Ishikawa (cell line): ENCODE results near the gene JOSD1.

Experiments used
- CEBPB ChIP-seq: IDR thresholded peaks from 2 replicates; pipeline ENCODE4 v1.6.1; 2012
- CREB1 ChIP-seq: IDR thresholded peaks from 2 replicates; pipeline ENCODE4 v1.6.1; 2012; ENCODE audit warnings: low read depth
- EGR1 ChIP-seq: IDR thresholded peaks from 2 replicates; pipeline ENCODE4 v1.6.1; 2012
- EP300 ChIP-seq: IDR thresholded peaks from 2 replicates; pipeline ENCODE4 v1.6.1; 2012; ENCODE audit warnings: borderline replicate concordance
- FOXM1 ChIP-seq: IDR thresholded peaks from 2 replicates; pipeline ENCODE4 v1.6.1; 2012; ENCODE audit warnings: low read depth, borderline replicate concordance
- NFIC ChIP-seq: IDR thresholded peaks from 2 replicates; pipeline ENCODE4 v1.6.1; 2012
- RAD21 ChIP-seq: IDR thresholded peaks from 2 replicates; pipeline ENCODE4 v1.6.1; 2012; ENCODE audit warnings: low read depth
- TAF1 ChIP-seq: IDR thresholded peaks from 2 replicates; pipeline ENCODE4 v1.6.1; 2012; ENCODE audit warnings: low read depth, mild to moderate bottlenecking
- TCF12 ChIP-seq: IDR thresholded peaks from 2 replicates; pipeline ENCODE4 v1.6.1; 2012; ENCODE audit warnings: low read depth
- TEAD4 ChIP-seq: IDR thresholded peaks from 2 replicates; pipeline ENCODE4 v1.6.1; 2012
- YY1 ChIP-seq: IDR thresholded peaks from 2 replicates; pipeline ENCODE4 v1.6.1; 2012; ENCODE audit warnings: low read depth
- ZBTB7A ChIP-seq: IDR thresholded peaks from 2 replicates; pipeline ENCODE4 v1.6.1; 2012; ENCODE audit warnings: low read depth
- TF ChIP-seq, protein P1 (sequence below): IDR thresholded peaks from 2 replicates; pipeline ENCODE4 v1.6.1; 2012; ENCODE audit warnings: low read depth, mild to moderate bottlenecking
- TF ChIP-seq, protein P2 (sequence below): IDR thresholded peaks from 2 replicates; pipeline ENCODE4 v1.6.1; 2012
- TF ChIP-seq, protein P3 (sequence below): IDR thresholded peaks from 2 replicates; pipeline ENCODE4 v1.6.1; 2012

The JOSD1 gene

DNA sequence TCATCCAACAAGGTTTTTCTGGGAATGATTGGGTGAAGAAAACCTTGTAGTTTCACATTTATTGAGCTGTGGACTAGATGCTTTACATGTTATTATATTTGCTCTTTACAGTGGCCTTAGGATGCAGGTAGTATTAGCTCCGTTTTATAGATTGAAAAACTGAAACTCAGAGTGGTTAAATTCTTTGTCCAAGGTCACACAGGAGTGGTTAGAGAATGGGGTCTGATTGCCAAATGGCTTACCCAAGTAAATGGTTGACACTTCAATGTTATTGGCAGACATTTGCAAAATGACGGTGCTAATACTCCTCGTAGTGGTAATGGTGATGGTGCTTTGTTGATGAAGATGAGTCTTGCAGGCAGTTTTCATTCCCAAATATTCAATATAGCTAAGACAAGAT is 7.2 kb upstream of the JOSD1 start:
- TF ChIP-seq EGR1 (no peak), RAD21 (no peak), FOXM1 (no peak)

DNA sequence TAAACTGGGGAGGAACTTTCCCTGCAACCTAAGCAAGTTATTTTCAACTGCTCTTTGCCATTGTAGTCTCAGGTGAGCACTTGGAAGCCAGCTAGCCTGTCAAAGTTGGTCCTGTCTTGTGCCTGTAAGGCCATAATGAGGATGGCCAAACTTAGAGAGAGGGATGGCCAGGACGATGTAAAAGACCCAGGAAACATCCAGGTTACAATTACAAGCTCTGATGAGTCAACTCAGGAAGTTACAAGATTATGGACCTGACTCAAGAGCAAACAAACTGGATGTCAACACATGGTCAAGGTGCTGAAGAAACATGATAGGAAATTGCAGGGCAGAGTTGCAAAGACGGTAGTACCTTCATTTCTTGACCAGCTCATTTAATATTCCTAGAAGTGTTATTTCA is 6.6 kb upstream of the JOSD1 start:
- TF ChIP-seq TAF1 (no peak), CEBPB (no peak), TEAD4 (no peak), CREB1 (no peak), EGR1 (no peak), ZBTB7A (no peak), FOXM1 (no peak), RAD21 (no peak), YY1 (no peak), EP300 (no peak), NFIC (no peak)
- TF ChIP-seq, protein P1, sequence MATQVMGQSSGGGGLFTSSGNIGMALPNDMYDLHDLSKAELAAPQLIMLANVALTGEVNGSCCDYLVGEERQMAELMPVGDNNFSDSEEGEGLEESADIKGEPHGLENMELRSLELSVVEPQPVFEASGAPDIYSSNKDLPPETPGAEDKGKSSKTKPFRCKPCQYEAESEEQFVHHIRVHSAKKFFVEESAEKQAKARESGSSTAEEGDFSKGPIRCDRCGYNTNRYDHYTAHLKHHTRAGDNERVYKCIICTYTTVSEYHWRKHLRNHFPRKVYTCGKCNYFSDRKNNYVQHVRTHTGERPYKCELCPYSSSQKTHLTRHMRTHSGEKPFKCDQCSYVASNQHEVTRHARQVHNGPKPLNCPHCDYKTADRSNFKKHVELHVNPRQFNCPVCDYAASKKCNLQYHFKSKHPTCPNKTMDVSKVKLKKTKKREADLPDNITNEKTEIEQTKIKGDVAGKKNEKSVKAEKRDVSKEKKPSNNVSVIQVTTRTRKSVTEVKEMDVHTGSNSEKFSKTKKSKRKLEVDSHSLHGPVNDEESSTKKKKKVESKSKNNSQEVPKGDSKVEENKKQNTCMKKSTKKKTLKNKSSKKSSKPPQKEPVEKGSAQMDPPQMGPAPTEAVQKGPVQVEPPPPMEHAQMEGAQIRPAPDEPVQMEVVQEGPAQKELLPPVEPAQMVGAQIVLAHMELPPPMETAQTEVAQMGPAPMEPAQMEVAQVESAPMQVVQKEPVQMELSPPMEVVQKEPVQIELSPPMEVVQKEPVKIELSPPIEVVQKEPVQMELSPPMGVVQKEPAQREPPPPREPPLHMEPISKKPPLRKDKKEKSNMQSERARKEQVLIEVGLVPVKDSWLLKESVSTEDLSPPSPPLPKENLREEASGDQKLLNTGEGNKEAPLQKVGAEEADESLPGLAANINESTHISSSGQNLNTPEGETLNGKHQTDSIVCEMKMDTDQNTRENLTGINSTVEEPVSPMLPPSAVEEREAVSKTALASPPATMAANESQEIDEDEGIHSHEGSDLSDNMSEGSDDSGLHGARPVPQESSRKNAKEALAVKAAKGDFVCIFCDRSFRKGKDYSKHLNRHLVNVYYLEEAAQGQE, result no peak
- TF ChIP-seq, protein P2, sequence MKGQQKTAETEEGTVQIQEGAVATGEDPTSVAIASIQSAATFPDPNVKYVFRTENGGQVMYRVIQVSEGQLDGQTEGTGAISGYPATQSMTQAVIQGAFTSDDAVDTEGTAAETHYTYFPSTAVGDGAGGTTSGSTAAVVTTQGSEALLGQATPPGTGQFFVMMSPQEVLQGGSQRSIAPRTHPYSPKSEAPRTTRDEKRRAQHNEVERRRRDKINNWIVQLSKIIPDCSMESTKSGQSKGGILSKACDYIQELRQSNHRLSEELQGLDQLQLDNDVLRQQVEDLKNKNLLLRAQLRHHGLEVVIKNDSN, result no peak

DNA sequence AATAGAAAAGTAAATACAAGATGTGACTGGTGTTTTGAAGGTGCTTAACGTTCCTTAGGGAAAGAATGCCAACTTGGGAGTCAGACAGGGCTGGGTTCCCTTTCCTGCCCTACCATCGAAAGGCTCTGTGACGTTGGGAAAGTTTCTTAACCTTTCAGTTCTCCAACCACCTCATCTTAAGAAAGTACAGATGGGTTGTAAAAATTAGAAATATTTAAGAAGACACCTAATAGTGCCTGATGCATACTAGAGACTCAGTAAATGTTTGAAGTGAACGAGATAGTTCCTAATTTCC is 6.1 kb upstream of the JOSD1 start:
- TF ChIP-seq ZBTB7A, result no peak
- no peak for TF ChIP-seq EP300
- TF ChIP-seq, protein P2, result no peak
- TF ChIP-seq, protein P3, sequence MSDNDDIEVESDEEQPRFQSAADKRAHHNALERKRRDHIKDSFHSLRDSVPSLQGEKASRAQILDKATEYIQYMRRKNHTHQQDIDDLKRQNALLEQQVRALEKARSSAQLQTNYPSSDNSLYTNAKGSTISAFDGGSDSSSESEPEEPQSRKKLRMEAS, result no peak
- TF ChIP-seq CEBPB, result no peak
- TF ChIP-seq, protein P1, result no peak
- TF ChIP-seq EGR1, result no peak
- TF ChIP-seq YY1, result no peak
- no peak for TF ChIP-seq TAF1
- TF ChIP-seq FOXM1, result no peak
- no peak for TF ChIP-seq NFIC
- no peak for TF ChIP-seq CREB1
- TF ChIP-seq TEAD4, result no peak
- TF ChIP-seq RAD21, result no peak
- TF ChIP-seq TCF12, result no peak

DNA sequence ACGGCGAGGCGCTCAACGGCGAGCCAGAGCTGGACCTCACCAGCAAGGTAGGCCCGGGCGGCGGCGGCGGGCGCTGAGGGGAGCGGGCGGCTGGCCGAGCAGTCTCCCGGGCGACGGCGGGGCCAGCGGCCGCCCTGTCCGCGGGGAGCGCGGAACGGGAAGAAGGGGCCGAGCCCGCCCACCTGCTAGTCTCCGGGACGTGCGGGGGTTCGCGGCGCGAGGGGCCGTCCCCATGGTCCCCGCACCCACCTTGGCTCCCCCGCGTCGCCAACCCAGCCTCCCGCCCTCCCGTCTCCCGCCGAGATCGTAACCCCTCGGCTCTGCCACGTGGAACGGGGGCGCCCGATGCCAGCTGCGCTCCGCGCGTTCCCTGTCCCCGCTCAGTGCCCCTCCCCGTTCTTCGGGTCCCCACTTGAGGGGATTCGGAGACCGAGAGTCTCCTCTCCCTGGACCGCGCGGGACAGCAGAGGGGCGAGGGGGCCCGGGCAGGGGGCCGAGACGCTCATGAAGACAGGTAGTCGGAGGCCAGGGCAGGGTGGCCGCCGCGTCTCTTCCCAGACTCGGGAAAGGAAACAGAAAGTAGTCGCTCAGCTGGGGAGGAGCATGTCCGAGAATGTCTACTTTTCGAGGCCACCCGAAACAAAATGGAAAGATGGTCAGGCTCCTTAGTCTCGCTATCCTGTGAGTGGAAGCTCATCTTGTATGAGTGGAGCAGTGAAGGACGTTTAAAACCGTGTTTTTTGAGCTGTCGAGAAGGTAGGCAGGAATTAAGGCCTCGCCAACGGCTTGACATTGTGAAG is 5.6 kb upstream of the JOSD1 start:
- TF ChIP-seq, protein P3, result peak; percentile 72
- no peak for TF ChIP-seq TEAD4
- TF ChIP-seq ZBTB7A, result peak; percentile 60
- peak; percentile 29; the same call in 1 of the 2 replicates for TF ChIP-seq TCF12
- no peak for TF ChIP-seq FOXM1

DNA sequence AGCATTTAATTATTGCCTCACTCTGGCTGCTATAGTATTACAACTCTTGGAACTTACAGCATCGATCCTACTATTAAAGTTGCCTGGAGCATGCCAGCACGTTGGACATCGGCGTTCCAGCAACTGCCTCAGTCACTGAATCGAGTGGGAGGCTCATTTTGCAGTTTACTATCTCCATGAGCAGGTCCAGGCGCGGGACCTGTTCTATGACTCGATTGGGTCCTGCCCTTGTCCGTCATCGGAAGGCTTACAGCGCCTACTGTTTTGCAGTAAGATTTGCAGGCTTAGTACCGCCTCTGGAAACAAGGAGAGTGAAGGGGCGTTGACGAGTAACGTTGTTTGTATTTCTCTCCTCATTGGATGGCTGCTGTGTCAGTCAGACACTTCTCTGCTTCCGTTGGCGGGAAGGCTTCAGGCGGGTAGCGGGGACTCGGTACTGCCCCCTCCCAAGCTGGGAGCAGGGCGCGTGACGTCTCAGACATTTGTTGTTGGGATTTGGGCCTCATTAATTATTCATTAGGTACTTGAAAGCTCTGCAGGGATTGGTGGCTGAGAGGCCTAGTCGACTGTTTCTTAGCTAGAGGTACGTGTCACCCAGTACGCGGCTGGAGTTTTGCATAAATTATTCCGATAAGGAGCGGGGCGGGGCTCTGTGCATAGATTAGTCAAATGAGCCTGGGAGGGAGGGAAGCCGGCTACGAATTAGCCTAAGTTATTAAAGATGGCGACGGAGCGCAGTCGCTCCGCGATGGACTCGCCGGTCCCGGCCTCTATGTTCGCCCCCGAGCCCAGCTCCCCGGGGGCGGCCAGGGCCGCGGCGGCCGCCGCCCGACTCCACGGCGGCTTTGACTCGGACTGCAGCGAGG is 4.7 kb upstream of the JOSD1 start, which contains the start of gene GTPBP1:
GTPBP1 (plus strand) TSS at position 710 of the 866 bp plus-strand sequence; CDS start at position 722, 12 bp downstream.
- TF ChIP-seq CEBPB, result peak; percentile 57
- TF ChIP-seq TEAD4, result no peak
- no peak for TF ChIP-seq RAD21
- peak; percentile 91 for TF ChIP-seq YY1
- TF ChIP-seq, protein P2, result peak; percentile 73
- no peak for TF ChIP-seq TCF12
- TF ChIP-seq ZBTB7A, result no peak
- TF ChIP-seq, protein P3, result peak; percentile 60
- TF ChIP-seq CREB1, result peak; percentile 87
- TF ChIP-seq TAF1, result peak; percentile 90
